Panc1 (cell line): ENCODE results near the gene ATXN10.

Experiments
- CTCF ChIP-seq: fragments of 450-650 bp; IDR thresholded peaks from 2 replicates; pipeline ENCODE4 v1.5.1; 2017; ENCODE audit warnings: mild to moderate bottlenecking
- SIN3A ChIP-seq: IDR thresholded peaks from 2 replicates; pipeline ENCODE4 v1.6.1; 2012; ENCODE audit warnings: low read depth, mild to moderate bottlenecking, low read length, moderate library complexity, borderline replicate concordance; ENCODE audit not compliant: insufficient read depth

- TF ChIP-seq CTCF (no peak), SIN3A (no peak)
These were observed 110.3 kb downstream of the ATXN10 start for GRCh38 chr22:45781966-45782365.
